ENCODE data around the gene STK39. TPM values are rescaled to one million over a fixed set of nuclear protein-coding genes. Genes with fewer than 3 reads are reported as not detected.
A peak's percentile ranks its signal among the peaks of the same experiment; 100 is the strongest.

The STK39 gene
- total RNA-seq, 1 donor from 2014 or later: 45.9 TPM

- DNase-seq (ENCODE audit: low read depth): no peak
These were observed 284.8 kb downstream of the STK39 start for GRCh38 chr2:167962436-167963226.

GRCh38 chr2:167961536-167962048 lies 285.8 kb downstream of the STK39 start:
- no peak for DNase-seq (ENCODE audit: low read depth)

GRCh38 chr2:167960089-167960747 lies 287.2 kb downstream of the STK39 start:
- no peak for DNase-seq (ENCODE audit: low read depth)

- DNase-seq (ENCODE audit: low read depth): no peak
These were observed 289.7 kb downstream of the STK39 start for GRCh38 chr2:167957662-167958061.

- DNase-seq (ENCODE audit: low read depth): no peak
These were observed 292.0 kb downstream of the STK39 start for GRCh38 chr2:167955264-167955906.

GRCh38 chr2:167954495-167954894 lies 292.9 kb downstream of the STK39 start:
- DNase-seq (ENCODE audit: low read depth): no peak

GRCh38 chr2:167953776-167954175 lies 293.6 kb downstream of the STK39 start:
- no peak for DNase-seq (ENCODE audit: low read depth)

GRCh38 chr2:167950571-167950970 lies 296.8 kb downstream of the STK39 start:
- DNase-seq (ENCODE audit: low read depth): no peak

GRCh38 chr2:167946441-167946841 lies 301.0 kb downstream of the STK39 start:
- DNase-seq (ENCODE audit: low read depth): no peak

GRCh38 chr2:167945660-167946368 lies 301.6 kb downstream of the STK39 start:
- DNase-seq (ENCODE audit: low read depth): no peak

- DNase-seq (ENCODE audit: low read depth): peak; percentile 68
These were observed 302.4 kb downstream of the STK39 start for GRCh38 chr2:167944825-167945659.

- peak; percentile 91 for DNase-seq (ENCODE audit: low read depth)
These were observed 303.5 kb downstream of the STK39 start for GRCh38 chr2:167943897-167944296.

- DNase-seq (ENCODE audit: low read depth): no peak
These were observed 304.0 kb downstream of the STK39 start for GRCh38 chr2:167943368-167943767.

GRCh38 chr2:167942366-167943081 lies 304.9 kb downstream of the STK39 start:
- DNase-seq (ENCODE audit: low read depth): no peak

GRCh38 chr2:167941604-167942003 lies 305.8 kb downstream of the STK39 start:
- DNase-seq (ENCODE audit: low read depth): no peak

- no peak for DNase-seq (ENCODE audit: low read depth)
These were observed 306.5 kb downstream of the STK39 start for GRCh38 chr2:167940734-167941507.

GRCh38 chr2:167940346-167940725 lies 307.1 kb downstream of the STK39 start:
- DNase-seq (ENCODE audit: low read depth): no peak

GRCh38 chr2:167939514-167940345 lies 307.7 kb downstream of the STK39 start:
- DNase-seq (ENCODE audit: low read depth): no peak
